Spleen (tissue), 7 donors: ENCODE results near the gene PAX6.

Experiments
- POLR2A ChIP-seq, 3 donors: fragments of 450-650 bp; IDR thresholded peaks; one replicate each; pipeline ENCODE4 v1.5.1; 2017; ENCODE audit warnings: antibody characterized with exemption in 3 of 3, mild to moderate bottlenecking in 1 of 3
- TF ChIP-seq, protein P1 (sequence below), 11 experiments: fragments of 200-600 bp in 7 of 11; fragments of 450-650 bp in 4 of 11; sonication (generic) in 4 of 11; IDR thresholded peaks in 8 of 11; conservative IDR thresholded peaks in 3 of 11; 1 replicate in 7 of 11; 2 replicates in 4 of 11; pipeline versions ENCODE4 v1.4.0 to v1.8.0; 2016 to 2021; ENCODE audit warnings: antibody characterized with exemption in 11 of 11, inconsistent platforms in 4 of 11, mild to moderate bottlenecking in 1 of 11
- donor health status: DM: no; HTN: no; CAD: no; lungs with moderate emphysema.
- donor health status: DM: no; HTN: no; CAD: no.
- donor health status: DM: no; HTN: no; CAD: no.

DNA sequence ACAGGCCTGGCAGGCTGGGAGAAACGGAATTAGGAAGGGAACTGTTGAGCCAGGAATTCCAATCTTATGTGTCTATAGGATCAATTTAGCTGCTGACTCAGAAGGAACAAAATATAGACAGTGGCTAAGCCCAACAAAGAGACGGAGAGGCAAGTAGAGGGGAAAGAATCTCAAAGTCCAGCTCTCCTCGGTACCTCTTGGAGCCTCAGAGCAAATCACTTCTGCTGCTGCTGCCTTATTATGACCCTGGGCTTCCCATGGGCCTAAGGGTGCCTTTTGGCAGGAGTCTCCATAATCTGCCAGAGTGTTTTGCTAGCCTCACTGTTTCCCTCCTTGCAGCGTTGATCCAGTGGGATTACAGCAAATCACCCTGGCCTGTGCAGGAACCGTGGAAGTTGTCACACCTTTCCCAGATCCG is 31.7 kb downstream of the PAX6 start:
- TF ChIP-seq, protein P1, sequence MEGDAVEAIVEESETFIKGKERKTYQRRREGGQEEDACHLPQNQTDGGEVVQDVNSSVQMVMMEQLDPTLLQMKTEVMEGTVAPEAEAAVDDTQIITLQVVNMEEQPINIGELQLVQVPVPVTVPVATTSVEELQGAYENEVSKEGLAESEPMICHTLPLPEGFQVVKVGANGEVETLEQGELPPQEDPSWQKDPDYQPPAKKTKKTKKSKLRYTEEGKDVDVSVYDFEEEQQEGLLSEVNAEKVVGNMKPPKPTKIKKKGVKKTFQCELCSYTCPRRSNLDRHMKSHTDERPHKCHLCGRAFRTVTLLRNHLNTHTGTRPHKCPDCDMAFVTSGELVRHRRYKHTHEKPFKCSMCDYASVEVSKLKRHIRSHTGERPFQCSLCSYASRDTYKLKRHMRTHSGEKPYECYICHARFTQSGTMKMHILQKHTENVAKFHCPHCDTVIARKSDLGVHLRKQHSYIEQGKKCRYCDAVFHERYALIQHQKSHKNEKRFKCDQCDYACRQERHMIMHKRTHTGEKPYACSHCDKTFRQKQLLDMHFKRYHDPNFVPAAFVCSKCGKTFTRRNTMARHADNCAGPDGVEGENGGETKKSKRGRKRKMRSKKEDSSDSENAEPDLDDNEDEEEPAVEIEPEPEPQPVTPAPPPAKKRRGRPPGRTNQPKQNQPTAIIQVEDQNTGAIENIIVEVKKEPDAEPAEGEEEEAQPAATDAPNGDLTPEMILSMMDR (IDR thresholded peaks at IDR 0.05 in 8 of 11, conservative IDR thresholded peaks at IDR 0.05 in 3 of 11) = no peak
- no peak for TF ChIP-seq POLR2A (IDR thresholded peaks at IDR 0.05)
